Ishikawa (cell line): Measurements from ENCODE around the gene KCNIP3.

Experiments used
- MAX ChIP-seq: IDR thresholded peaks from 2 replicates; pipeline ENCODE4 v1.6.1; 2012
- REST ChIP-seq: IDR thresholded peaks from 2 replicates; pipeline ENCODE4 v1.6.1; 2012; ENCODE audit warnings: low read depth, mild to moderate bottlenecking
- TAF1 ChIP-seq: IDR thresholded peaks from 2 replicates; pipeline ENCODE4 v1.6.1; 2012; ENCODE audit warnings: low read depth, mild to moderate bottlenecking

GRCh38 chr2:95345563-95346230, 48.5 kb downstream of the KCNIP3 start:
- TF ChIP-seq REST (no peak), MAX (peak; percentile 54; the same call in 1 of the 2 replicates), TAF1 (no peak)
